ENCODE results near the gene TMEM143.

Gene TMEM143

GRCh38 chr19:48367855-48368254 lies 4.1 kb upstream of the TMEM143 start:
- H3K4me3 ChIP-seq (ENCODE audit: control insufficient read depth, low read depth, low read length) = no peak overlapping the region
- no peak for DNase-seq (ENCODE audit: low read depth)

DNA sequence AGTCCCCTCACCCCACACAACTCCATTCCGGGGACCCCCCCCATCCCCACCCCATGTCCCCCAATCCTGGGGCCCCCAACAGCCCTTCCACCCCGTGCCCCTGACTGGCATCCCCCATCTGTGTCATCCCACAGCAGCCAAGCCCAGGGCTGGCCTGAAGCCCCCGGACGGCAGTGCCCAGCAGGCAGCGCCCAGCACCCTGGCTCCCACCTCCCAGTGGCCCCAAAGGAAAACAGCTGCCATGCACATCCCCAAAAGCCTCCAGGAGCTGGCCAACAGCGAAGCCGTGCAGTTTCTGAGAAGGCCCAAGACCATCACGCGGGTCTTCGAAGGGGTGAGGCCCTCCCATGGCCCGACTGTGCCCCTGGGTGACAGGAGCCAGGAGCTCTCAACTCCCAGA lies 1.9 kb upstream of the TMEM143 start:
- no peak for TF ChIP-seq CTCF (IDR thresholded peaks at IDR 0.05; ENCODE audit: control insufficient read depth, insufficient read depth, low read depth, low read length, missing control alignments)
- no peak overlapping the region for H3K4me3 ChIP-seq (ENCODE audit: control insufficient read depth, low read depth, low read length)
- DNase-seq (ENCODE audit: low read depth) = no peak

More at GRCh38 chr19:48367855-48368254, 4.1 kb upstream of the TMEM143 start:
- TF ChIP-seq CTCF (IDR thresholded peaks at IDR 0.05; ENCODE audit: control insufficient read depth, insufficient read depth, low read depth, low read length, missing control alignments) = no peak

GRCh38 chr19:48364598-48365348 lies 1.0 kb upstream of the TMEM143 start:
- no peak for DNase-seq (ENCODE audit: low read depth)
- peak overlapping the region; percentile 84 for H3K4me3 ChIP-seq (ENCODE audit: control insufficient read depth, low read depth, low read length)
- TF ChIP-seq CTCF (IDR thresholded peaks at IDR 0.05; ENCODE audit: control insufficient read depth, insufficient read depth, low read depth, low read length, missing control alignments) = no peak

GRCh38 chr19:48363500-48363809 lies 285 bp downstream of the TMEM143 start:
- no peak for DNase-seq (ENCODE audit: low read depth)
- TF ChIP-seq CTCF (IDR thresholded peaks at IDR 0.05; ENCODE audit: control insufficient read depth, insufficient read depth, low read depth, low read length, missing control alignments) = no peak
- peak overlapping the region; percentile 84 for H3K4me3 ChIP-seq (ENCODE audit: control insufficient read depth, low read depth, low read length)

GRCh38 chr19:48362716-48363499 lies 832 bp downstream of the TMEM143 start:
- peak overlapping the region; percentile 84 for H3K4me3 ChIP-seq (ENCODE audit: control insufficient read depth, low read depth, low read length)
- no peak for TF ChIP-seq CTCF (IDR thresholded peaks at IDR 0.05; ENCODE audit: control insufficient read depth, insufficient read depth, low read depth, low read length, missing control alignments)
- DNase-seq (ENCODE audit: low read depth) = peak; percentile 77

GRCh38 chr19:48361912-48362311 lies 1.8 kb downstream of the TMEM143 start:
- no peak for TF ChIP-seq CTCF (IDR thresholded peaks at IDR 0.05; ENCODE audit: control insufficient read depth, insufficient read depth, low read depth, low read length, missing control alignments)
- no peak for DNase-seq (ENCODE audit: low read depth)
- no peak overlapping the region for H3K4me3 ChIP-seq (ENCODE audit: control insufficient read depth, low read depth, low read length)

All from AG09309 (cell line).